Cardiac fibroblast (primary cell): ENCODE measurements around the gene EFL1.

ENCODE experiments used
- DNase-seq, 2 donors: peaks; one replicate each; pipeline versions ENCODE4 v3.0.0 to v3.0.0-alpha.2; 2010; ENCODE audit warnings: low read depth in 2 of 2
- H3K4me3 ChIP-seq, 2 donors: replicated peaks in 1 of 2; 1 replicate in 1 of 2; 2 replicates in 1 of 2; pipeline ENCODE4 v1.5.1; 2011; ENCODE audit warnings: low read depth in 2 of 2, low read length in 2 of 2, mild to moderate bottlenecking in 2 of 2, moderate library complexity in 1 of 2
- TF ChIP-seq, protein P1 (sequence below): IDR thresholded peaks from one replicate; pipeline ENCODE4 v1.5.1; 2011; ENCODE audit warnings: low read depth, mild to moderate bottlenecking, low read length, inconsistent platforms

EFL1 gene

DNA sequence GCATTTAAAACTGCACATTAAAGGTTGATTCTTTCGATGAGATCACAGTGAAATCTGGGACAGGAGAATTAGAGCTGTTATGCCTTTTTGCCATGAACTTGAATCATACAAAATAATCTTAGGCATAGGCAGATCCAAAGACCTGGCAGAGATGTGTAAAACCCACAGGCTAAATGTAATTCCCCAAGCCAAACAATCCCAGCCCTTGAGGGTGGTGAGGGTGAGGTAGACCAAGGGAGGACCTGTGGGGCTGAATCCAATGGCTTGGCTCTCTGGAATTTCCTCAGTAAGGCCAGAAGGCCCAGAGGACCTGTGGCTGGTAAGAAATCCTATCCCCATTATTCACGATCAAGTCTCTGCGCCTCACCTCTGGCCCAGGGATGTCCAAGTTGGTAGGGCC, 136.2 kb downstream of the EFL1 start:
- DNase-seq: no peak
- TF ChIP-seq, protein P1, sequence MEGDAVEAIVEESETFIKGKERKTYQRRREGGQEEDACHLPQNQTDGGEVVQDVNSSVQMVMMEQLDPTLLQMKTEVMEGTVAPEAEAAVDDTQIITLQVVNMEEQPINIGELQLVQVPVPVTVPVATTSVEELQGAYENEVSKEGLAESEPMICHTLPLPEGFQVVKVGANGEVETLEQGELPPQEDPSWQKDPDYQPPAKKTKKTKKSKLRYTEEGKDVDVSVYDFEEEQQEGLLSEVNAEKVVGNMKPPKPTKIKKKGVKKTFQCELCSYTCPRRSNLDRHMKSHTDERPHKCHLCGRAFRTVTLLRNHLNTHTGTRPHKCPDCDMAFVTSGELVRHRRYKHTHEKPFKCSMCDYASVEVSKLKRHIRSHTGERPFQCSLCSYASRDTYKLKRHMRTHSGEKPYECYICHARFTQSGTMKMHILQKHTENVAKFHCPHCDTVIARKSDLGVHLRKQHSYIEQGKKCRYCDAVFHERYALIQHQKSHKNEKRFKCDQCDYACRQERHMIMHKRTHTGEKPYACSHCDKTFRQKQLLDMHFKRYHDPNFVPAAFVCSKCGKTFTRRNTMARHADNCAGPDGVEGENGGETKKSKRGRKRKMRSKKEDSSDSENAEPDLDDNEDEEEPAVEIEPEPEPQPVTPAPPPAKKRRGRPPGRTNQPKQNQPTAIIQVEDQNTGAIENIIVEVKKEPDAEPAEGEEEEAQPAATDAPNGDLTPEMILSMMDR: no peak
- no peak overlapping the region for H3K4me3 ChIP-seq

DNA sequence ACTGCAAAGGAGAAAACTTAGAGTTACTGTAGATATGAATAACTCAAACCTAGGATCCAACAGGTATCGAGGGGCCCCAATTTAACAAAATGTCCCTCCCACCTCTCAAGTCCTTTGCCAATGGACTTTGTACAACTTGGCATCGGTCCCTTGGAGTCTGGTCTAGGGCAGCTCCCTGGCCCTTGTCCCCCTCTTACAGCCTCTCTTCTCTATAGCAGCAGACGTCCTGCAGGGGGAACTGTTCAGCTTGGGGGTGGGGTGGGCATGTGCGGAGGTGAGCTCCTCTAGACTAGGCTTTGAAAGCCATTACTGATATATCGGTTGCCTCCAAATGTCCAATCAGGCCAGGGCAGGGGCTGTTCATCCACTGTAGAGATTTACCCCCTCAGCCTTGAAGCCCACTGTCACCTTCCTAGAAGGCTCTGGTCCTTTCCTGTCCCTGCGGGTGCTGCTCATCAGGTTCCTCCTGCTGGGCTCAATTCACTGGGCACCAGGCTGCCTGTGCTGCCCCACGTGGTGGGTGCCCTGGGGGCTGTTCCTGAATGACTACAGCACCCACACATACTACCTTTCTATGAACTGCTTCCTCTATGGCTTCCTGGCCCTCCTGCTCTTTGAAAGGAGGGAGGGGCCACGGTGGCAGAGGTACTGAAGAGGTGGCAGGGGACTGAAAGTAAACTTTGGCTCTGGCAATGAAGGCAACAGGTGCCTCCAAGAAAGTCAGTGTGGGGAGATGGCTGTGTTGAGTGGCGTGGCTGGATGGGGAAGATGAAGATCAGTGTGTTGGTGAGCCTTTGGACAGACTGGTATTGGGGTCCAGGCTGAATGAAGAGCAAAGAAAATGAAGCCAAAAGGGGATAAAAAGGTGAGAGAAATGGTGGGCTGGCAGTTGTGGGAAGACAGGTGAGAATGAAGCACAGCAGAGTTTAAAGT, 137.9 kb downstream of the EFL1 start:
- TF ChIP-seq, protein P1: no peak
- no peak for DNase-seq
- no peak overlapping the region for H3K4me3 ChIP-seq

DNA sequence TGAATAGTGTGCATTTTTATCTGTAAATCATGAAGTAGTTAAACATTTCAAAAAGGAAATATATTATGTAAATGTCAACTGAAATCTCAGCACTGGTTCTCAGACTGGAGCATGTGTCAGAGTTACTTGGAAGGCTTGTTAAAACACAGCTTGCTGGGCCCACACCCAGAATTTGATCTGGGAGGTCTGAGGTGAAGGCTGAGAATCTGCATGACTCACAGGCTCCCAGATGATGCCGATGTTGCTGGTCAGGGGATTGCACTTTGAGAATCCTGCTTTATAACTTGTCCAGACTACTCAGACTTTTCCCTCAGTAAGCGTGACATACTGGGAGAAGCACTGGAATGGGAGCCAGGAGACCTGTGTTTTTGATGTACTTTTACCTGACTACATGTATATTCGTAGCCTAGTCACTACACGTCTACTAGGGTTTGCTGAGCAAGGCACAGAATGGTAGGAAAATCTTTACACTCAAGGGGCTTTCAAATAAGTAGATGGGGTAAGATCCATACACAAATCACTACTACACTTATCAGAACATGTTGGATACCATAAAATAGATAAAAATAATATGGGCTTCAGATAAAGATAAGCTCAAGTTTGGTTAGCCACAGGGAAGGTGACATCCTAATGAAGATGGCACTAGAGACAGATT, 139.7 kb downstream of the EFL1 start:
- H3K4me3 ChIP-seq: no peak overlapping the region
- TF ChIP-seq, protein P1: no peak
- DNase-seq: peak; percentile 90 to 99

DNA sequence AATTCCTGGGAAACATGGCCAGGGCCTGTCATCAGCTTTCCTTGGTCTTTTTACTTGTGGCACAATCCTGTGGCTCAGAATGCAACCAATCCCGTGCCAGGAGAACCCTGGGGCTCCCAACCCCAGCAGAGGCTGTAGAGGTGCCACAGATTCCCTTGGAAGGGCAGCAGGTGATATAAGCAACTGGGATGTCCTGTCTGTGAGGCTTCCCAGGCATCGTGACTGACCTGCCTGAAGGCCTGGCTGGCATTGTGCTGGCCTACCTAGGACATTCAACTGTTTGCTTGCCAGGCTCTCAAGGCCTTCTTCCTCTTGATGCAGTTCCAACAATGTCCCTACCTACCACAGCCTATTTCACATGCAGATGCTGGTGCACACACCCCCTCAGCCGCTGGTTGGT, 144.5 kb downstream of the EFL1 start:
- TF ChIP-seq, protein P1: no peak
- DNase-seq: no peak

DNA sequence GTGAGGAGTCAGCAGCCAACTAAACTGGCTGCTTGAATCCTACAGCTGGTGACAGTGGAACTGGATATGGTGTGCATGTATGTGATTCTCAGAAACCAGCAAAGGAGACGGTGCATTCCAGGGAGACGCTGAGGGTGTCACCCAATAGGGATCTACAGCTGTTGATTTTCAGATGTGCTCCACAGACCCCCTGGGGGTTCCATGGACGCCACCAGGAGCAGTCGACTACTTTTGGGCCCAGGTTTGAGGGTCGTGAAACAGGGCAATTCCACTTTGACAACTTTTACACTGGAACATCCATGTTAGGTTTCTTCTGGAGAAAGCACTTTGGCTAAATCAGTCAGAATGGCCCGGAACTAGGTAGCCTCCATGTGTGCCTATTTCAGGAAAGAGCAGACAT, 145.2 kb downstream of the EFL1 start:
- DNase-seq: no peak
- no peak overlapping the region for H3K4me3 ChIP-seq

More for the DNA sequence above, 144.5 kb downstream of the EFL1 start:
- no peak overlapping the region for H3K4me3 ChIP-seq

DNA sequence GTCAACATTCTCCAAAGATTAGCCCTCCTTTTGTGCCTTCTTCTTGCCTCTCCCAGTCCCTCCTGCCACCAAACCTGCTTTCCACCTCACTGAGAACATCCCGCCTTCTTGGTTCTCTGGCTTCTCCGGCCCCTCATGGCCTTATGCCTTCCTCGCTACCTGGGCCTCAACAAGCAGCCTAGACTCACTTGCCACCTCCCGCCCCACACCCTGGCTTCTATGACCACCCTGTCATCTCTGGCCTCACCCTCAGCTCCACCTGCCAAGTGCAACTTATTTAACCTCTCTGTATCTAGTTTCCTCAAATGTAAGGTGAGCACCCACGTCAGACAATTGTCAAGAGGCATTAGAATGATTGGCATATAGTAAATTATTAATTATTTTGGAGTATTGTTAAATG, 147.9 kb downstream of the EFL1 start:
- no peak for DNase-seq
- TF ChIP-seq, protein P1: no peak
- no peak overlapping the region for H3K4me3 ChIP-seq

More for the DNA sequence above, 145.2 kb downstream of the EFL1 start:
- TF ChIP-seq, protein P1: no peak
